ENCODE measurements around the gene CLK2. TPM values are rescaled to one million over a fixed set of nuclear protein-coding genes. Genes with fewer than 3 reads are reported as not detected.

The CLK2 gene
- total RNA-seq, 2 experiments from 2014 or later, result 78.0 to 82.0 TPM

Other genes with a start within 250 kb of the CLK2 start
- under 1 TPM; 0.18 to 0.40 TPM for gene DCST2, start 239.7 kb downstream of the CLK2 start, total RNA-seq
- gene DCST1, start 239.7 kb downstream of the CLK2 start, total RNA-seq, result not detected
- 10 to 100 TPM; 73.9 to 76.4 TPM for gene ADAM15, start 222.2 kb downstream of the CLK2 start, total RNA-seq
- gene EFNA4, start 209.8 kb downstream of the CLK2 start, total RNA-seq, result 1 to 10 TPM; 6.6 to 8.5 TPM
- 1 to 10 TPM; 3.9 to 4.9 TPM for gene EFNA3, start 194.7 kb downstream of the CLK2 start, total RNA-seq
- gene EFNA1, start 145.6 kb downstream of the CLK2 start, total RNA-seq, result not detected
- 10 to 100 TPM; 50.4 to 52.6 TPM for gene SLC50A1, start 137.7 kb downstream of the CLK2 start, total RNA-seq
- gene DPM3, start 133.0 kb downstream of the CLK2 start, total RNA-seq, result 10 to 100 TPM; 80.2 to 80.6 TPM
- gene KRTCAP2, start 100.2 kb downstream of the CLK2 start, total RNA-seq, result 100 to 1,000 TPM; 203 to 224 TPM
- gene TRIM46, start 99.7 kb downstream of the CLK2 start, total RNA-seq, result 10 to 100 TPM; 17.8 to 18.3 TPM
- gene THBS3, start 65.6 kb downstream of the CLK2 start, total RNA-seq, result 10 to 100 TPM; 30.7 to 32.3 TPM
- gene MTX1, start 64.8 kb downstream of the CLK2 start, total RNA-seq, result 10 to 100 TPM; 41.2 to 43.1 TPM
- 10 to 100 TPM; 26.3 to 27.3 TPM for gene ENTREP3, start 18.0 kb downstream of the CLK2 start, total RNA-seq
- gene SCAMP3, start 11.1 kb downstream of the CLK2 start, total RNA-seq, result 10 to 100 TPM; 87.5 to 91.9 TPM
- 1 to 10 TPM; 3.7 to 4.9 TPM for gene HCN3, start 4.0 kb upstream of the CLK2 start, total RNA-seq
- not detected for gene PKLR, start 27.9 kb upstream of the CLK2 start, total RNA-seq
- gene FDPS, start 35.4 kb upstream of the CLK2 start, total RNA-seq, result 100 to 1,000 TPM; 350 to 352 TPM
- 10 to 100 TPM; 24.6 to 26.2 TPM for gene RUSC1, start 47.4 kb upstream of the CLK2 start, total RNA-seq